DMS114 treated with DMSO at 0.1 percent for 48 hours (cell line): ENCODE data around the gene KLHL15.

Experiments used
- DNase-seq: peaks from one replicate; lab custom pipeline; 2025; ENCODE audit not compliant: unreplicated experiment; lab: John Stamatoyannopoulos, UW

KLHL15 gene

DNA sequence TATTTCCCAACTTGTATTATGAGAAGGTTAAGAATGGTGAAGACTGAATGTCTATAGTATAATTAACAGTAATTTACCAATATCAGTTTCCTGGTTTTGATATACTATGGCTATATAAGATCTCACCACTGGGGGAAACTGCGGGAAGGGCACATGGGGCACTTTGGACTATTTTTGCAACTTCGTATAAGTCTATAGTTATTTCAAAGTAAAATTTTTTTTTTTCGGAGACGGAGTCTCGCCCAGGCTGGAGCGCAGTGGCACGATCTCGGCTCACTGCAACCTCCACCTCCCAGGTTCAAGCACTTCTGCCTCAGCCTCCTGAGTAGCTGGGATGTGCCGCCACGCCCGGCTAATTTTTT is 73.1 kb downstream of the KLHL15 start:
- DNase-seq = no peak

DNA sequence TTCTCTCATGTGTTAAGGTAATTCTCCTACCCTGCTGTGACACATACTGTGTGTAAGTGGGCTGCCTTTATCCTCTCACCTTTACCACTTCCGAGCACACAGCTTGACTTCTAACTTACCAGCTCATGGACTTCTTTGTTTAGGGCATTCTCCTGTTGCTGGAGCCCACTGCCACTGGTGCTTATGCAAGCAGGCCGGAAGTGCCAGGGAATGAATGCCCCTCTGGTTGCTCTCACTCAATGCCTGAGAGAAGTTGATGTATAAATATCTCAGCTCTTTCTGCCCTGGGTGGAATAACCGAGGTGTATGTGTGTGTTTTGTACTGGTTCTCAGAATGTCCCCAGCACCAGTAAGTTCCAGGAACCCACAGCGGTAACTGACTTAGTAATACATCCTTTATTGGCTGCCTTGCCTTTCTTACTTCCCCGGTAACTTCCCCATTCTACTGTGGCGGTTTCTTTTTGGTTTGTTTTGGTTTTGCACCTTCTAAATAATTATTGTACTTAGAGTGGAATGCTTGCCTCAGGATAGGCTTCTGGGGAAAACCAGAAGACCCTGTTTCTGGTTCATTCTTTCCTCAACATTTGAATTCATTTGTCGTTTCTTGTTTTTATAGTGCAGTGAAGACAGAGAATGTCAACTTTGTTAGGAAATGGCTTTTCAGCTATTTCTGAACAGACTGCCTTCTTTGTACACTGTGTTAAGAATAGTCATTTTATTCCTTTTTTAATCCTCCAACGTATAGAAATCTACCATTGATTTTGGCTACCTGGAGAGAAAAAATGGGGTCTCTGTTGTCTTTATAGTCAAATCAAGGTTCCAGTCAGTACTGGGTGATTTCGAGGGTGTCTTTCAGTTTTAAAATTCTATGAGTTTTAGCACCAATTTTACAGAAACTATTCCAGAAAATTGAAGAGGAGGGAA is 73.7 kb downstream of the KLHL15 start:
- DNase-seq = no peak

GRCh38 chrX:23952391-23952790 is 74.6 kb downstream of the KLHL15 start:
- DNase-seq = no peak

GRCh38 chrX:23945206-23945605 is 81.8 kb downstream of the KLHL15 start:
- DNase-seq = no peak

GRCh38 chrX:23944234-23944633 is 82.8 kb downstream of the KLHL15 start:
- no peak for DNase-seq

GRCh38 chrX:23939203-23939602 is 87.8 kb downstream of the KLHL15 start:
- no peak for DNase-seq

- no peak for DNase-seq
Measured at GRCh38 chrX:23938690-23939089, 88.3 kb downstream of the KLHL15 start.

DNA sequence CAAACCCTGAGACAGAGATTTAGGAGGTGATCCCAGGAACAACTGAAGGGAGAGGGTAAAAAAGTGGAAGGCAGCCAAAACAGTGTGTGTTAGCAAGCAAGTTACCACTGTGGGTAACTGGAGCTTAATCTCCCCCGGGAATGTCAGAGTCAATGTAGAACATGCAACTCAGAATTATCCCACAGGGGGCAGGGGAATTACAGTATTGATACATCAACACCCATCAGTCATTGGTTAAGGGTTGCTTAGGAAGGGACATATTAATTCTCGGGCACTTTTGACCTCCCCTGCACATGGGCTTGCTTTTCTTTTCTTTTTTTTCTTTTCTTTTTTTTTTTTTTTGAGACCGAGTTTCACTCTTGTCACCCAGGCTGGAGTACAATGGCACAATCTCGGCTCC is 89.9 kb downstream of the KLHL15 start:
- no peak for DNase-seq

DNA sequence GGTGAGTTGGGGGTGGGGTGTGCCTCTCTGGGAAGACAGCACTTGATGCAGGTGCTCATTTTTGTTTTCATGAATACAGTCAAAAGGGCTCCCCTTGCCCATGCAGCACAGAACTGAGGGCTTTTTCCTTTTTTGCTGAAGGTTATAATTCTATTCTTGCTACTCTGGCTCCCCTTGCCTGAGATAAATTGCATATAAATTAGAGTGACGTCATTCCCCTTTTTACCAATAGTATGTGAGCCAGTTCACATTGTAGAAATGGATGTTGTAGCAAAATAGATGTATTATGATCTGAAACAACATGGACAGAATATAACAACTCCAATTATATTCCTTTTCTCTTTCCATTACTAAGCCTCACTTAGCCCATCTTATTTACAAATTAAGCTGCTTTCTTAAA is 90.8 kb downstream of the KLHL15 start:
- DNase-seq = no peak

DNA sequence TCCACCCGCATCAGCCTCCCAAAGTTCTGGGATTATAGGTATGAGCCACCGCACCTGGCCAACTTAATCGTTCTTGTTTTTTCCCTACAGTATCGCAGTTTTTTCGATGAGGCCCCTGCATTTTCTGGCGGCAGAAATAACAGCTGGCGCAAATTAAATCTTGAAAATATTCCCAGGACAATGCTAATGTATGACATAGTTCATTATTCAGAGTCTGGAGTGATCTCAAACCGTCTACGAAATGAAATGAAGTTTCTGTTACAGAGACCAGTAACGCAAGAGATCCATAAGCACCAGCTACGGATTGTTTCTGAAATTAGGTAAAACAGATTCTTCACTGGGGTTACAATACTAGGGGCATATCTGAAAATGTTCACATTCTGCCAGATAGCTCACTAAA is 91.9 kb downstream of the KLHL15 start:
- DNase-seq = no peak
